HG02885 (cell line): ENCODE measurements around the gene LMO7.
"Not testable (repeated sequence)": the region's sequence is repeated elsewhere in the genome, so short reads cannot be mapped to it uniquely, and the experiment has no call there.

Source experiments
- ATAC-seq: cut with Tn5 transposase; IDR thresholded peaks from one replicate; pipeline ENCODE4 v1.9.1; 2021; ENCODE audit warnings: mild to moderate bottlenecking; ENCODE audit not compliant: unreplicated experiment, poor library complexity

LMO7 gene

DNA sequence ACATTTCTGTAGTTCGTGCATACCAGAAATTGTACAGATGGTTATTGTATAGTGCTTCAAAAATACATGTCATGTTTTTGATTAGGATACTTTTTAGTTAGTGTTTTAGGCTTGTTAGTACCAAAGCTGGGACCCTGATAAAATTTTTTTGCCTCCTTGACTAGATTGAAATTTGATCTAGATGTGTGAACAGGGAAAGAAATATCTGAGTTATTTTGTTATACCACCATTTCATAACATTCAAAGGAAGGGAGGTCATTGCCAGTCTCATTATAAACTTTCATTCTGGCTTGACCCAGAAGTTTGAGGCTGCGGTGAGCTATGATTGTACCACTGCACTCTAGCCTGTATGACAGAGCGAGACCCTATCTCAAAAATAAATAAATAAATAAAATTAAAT, 9.0 kb downstream of the LMO7 start:
- ATAC-seq = no peak

- peak; percentile 85 for ATAC-seq
Observed at GRCh38 chr13:75647126-75647784, 11.1 kb downstream of the LMO7 start.

GRCh38 chr13:75648446-75648845, 12.3 kb downstream of the LMO7 start:
- ATAC-seq = no peak

DNA sequence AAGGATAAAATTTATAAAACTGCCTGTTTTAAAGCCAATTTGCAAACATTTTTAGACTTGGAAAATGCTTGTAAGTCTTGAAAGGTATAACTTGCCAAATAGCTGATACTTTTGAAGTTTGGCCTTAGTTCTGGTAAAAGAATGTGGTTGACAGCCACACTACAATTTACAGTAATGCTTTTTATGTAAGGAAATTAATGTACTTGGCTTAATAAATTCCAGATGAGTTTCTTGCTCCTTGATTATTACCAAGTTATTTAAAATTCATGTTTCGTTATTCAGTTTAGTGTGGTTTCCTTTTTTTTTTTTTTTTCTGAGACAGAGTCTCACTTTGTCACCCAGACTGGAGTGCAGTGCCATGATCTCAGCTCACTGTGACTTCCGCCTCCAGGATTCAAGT, 14.9 kb downstream of the LMO7 start:
- no peak for ATAC-seq

DNA sequence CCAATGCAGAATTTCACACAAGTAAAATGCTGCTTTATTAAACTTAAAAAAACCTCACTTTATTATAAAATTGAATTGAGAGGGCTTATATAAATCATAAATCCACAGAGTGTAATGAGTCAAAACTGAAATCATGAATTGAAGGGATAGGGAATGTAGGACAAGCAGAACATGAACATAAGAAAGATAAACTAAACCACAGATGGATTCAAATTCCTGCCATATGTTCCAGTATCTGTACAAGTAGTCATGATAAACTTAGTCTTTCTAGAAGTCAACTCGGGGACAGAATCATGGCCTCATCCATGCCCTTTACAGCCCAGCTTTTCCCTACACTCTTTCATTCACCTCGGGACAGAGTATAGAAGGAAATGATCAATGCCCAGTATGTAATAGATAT, 16.6 kb downstream of the LMO7 start:
- no peak for ATAC-seq

GRCh38 chr13:75656425-75656989, 20.4 kb downstream of the LMO7 start:
- no peak for ATAC-seq

DNA sequence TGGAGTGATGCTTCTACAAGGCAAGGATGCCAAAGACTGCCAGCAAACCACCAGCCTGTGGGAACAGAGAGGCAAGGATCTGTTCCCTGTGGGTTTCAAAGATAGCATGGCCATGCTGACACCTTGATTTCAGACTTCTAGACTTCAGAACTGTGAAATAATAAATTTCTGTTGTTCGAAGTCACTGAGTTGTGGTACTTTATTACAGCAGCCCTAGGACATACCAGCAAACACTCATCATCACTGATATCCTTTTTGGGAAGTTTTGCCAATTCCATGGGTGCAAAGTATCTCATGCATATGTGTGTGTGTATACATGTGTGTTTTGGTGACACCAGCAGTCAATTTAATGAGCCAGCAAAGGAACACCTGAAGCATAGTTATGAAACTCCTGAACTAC, 21.0 kb downstream of the LMO7 start:
- ATAC-seq = no peak

DNA sequence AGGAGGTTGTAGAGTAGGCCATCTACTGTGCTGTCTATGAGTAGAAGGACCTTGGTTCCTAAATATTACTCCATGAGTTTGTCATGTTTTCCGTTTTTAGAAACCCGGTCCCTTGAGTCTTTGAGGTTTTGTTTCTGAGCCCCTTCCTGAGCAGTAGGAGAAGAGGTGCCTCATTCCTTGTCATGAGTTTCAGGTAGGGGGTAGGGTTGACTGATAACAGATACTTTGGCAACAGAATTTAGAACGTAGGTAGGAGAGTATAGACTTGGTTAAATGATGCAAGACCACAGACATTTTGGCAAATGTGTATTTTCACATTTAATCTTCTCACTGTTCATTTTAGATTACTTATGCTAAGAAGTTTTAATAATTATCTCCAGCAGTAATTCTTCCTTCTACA, 24.6 kb downstream of the LMO7 start:
- ATAC-seq = no peak

DNA sequence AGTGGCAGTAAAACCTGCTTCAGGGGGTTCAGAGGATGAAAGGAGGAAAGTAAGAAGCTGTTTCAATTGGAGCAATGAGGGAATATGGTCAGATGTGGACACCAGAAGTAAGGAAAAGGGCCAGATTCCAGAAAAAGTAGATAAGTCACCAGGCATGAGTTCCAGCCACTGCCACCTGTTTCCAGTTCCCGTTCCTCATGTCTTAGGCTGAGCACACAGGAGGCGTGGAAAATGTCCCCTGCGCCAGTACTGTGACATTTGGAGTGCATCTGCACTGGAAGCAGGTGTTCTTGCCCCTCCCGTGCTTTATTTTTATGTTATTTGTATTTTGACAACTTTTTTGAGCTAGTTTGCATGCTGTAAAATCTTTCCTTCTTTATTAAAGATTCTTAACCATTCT, 25.3 kb downstream of the LMO7 start:
- ATAC-seq = no peak

DNA sequence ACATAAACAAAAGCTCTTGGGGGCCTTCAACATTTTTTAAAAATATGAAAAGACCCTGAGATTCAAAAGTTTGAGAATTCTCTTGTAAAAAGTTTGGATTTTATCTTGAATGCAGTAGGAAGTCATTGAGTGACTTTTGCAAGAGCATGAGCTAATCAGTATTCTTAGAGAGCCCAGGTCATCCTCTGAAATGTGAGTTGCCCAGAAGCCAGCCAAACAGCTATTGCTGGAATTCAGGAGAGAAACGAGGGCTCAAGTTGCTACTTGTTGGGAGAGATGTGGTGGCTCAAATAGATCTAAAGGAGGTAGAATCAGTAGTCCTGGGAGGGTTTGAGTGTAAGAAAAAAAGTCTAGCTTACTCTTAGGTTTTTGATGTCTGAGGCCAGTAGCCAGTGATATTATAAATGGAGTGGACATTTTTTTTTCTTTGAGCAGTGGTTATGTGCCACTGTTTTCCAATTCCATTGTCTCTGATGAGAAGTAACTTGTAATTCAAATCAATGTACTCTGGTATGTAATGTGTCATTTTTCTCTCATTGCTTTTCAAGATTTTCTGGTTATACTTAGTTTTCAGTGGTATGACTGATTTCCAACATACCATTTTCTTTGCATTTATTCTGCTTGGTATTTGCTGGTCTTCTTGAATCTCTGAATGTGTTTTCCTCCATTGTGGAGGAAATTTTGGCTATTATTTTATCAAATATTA, 30.7 kb downstream of the LMO7 start:
- no peak for ATAC-seq

- no peak for ATAC-seq
Observed at GRCh38 chr13:75669706-75670105, 33.6 kb downstream of the LMO7 start.

DNA sequence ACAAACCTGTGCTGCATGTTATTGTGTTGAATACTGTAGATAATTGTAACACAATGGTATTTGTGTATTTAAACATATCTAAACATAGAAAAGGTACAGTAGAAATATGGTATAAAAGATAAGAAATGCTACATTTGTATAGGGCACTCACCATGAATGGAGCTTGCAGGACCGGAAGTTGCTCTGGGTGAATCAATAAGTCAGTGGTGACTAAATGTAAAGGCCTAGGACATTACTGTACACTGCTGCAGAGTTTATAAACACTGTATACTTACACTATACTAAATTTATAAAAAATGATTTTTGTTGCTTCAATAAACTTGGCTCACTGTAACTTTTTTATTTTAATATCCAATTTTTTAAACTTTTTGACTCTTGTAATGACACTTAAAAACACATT, 34.4 kb downstream of the LMO7 start:
- no peak for ATAC-seq

- no peak for ATAC-seq
Observed at GRCh38 chr13:75675421-75675820, 39.3 kb downstream of the LMO7 start.

- no peak for ATAC-seq
Observed at GRCh38 chr13:75679459-75679858, 43.3 kb downstream of the LMO7 start.

DNA sequence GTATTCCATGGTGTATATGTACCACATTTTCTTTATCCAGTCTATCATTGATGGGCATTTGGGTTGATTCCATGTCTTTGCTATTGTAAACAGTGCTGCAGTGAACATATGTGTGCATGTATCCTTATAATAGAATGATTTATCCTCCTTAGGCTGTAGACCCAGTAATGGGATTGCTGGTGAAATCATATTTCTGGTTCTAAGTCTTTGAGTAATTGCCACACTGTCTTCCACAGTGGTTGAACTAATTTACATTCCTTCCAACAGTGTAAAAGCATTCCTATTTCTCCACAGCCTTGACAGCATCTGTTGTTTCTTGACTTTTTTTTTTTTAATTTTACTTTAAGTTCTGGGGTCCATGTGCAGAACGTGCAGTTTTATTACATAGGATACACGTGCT, 44.1 kb downstream of the LMO7 start:
- not testable (repeated sequence) for ATAC-seq

DNA sequence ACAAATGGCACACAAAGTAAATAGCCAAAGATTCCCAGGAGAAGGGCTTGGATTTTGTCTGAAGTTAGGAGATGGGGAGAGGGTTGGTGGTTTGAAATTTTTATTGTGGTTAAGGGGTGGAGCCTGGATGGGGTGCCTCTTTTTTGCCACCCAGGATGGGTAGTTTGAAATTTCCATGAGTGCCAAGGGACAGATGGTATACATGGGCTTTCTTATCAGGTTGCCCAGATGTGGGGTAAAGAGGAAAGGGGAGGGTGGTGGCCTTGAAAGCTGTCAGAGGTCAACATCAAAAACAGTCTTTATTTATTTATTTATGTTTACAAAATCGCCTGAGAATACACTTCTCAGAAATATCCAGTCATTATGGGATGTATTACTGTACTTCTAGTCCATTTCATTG, 46.2 kb downstream of the LMO7 start:
- ATAC-seq = no peak

DNA sequence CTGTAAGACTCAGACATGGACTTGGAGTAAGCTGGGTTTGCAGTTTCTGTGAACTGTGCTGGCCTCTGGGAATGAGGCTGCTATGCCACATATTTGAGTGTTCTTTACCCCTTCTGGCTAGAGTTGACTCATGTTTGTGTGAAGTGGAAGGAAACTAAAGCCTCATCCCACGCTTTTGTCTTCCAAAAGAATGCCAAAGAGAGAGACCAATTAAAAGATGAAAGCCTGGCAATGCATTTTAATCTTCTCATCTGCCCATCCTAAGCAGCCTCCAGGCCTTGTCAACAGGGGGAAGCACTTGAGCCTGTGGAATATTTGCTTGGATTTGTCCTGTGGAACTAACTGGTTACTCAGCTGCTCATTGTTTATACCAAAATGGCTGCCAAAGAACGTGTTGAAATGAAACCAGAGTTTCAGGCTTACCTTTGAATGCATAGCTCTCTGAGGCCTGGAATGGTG, 49.1 kb downstream of the LMO7 start:
- no peak for ATAC-seq

- peak; percentile 48 for ATAC-seq
Observed at GRCh38 chr13:75687150-75687763, 51.1 kb downstream of the LMO7 start.

GRCh38 chr13:75689686-75690085, 53.6 kb downstream of the LMO7 start:
- no peak for ATAC-seq

GRCh38 chr13:75690607-75691006, 54.5 kb downstream of the LMO7 start:
- ATAC-seq = no peak

- ATAC-seq = no peak
Observed at GRCh38 chr13:75691183-75691582, 55.1 kb downstream of the LMO7 start.
